Activated naive CD8-positive, alpha-beta T cell treated with anti-CD3 and anti-CD28 coated beads, Interleukin-2, amount 50 U/mL, for 24 hours (primary cell): ENCODE data around the gene KCTD1.

Source experiments
- ATAC-seq: fragments of 150-1000 bp; cut with Tn5 transposase; one replicate; pipeline ENCODE4 v1.10.0; 2021
- DNase-seq: peaks from one replicate; pipeline ENCODE4 v3.0.0; 2021
- H3K27ac Mint-ChIP-seq: one replicate; pipeline ENCODE4 v1.8.0; 2021; ENCODE audit warnings: mild to moderate bottlenecking, mixed read lengths
- H3K27me3 Mint-ChIP-seq: one replicate; pipeline ENCODE4 v1.8.0; 2021; ENCODE audit warnings: mixed read lengths
- H3K36me3 Mint-ChIP-seq: one replicate; pipeline ENCODE4 v1.8.0; 2021; ENCODE audit warnings: low read depth, mixed read lengths
- H3K4me1 Mint-ChIP-seq: one replicate; pipeline ENCODE4 v1.8.0; 2021; ENCODE audit warnings: mixed read lengths
- H3K4me3 Mint-ChIP-seq: one replicate; pipeline ENCODE4 v1.8.0; 2021; ENCODE audit warnings: mild to moderate bottlenecking, moderate library complexity, mixed read lengths
- H3K9me3 Mint-ChIP-seq: one replicate; pipeline ENCODE4 v1.8.0; 2021; ENCODE audit warnings: mixed read lengths

Gene KCTD1

DNA sequence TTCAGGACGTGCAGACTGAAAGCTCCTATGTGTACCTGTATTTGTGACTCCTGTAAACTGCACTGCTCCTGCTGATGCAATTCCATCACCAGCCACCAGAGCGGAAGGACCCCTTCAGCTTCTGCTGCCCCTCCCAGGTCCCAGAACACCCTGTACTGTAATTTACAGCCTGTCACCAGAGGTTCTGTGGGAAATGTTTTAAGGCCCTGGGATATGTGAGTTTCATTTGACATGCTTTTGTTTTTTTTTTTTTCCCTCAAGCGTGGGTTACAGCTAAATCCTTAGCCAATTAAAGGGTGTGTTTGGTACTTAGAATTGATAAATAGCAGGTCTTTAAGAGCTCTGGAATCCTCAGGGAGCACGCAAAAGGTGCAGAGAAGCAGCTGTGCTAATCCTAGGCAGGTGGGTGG, 79.4 kb downstream of the KCTD1 start:
- no peak overlapping the region for H3K27ac Mint-ChIP-seq
- H3K9me3 Mint-ChIP-seq, result no peaks in the 10 kb centered on the region
- no peaks in the 10 kb centered on the region for H3K27me3 Mint-ChIP-seq
- no peaks in the 10 kb centered on the region for H3K36me3 Mint-ChIP-seq
- DNase-seq (peak; percentile 12), ATAC-seq (no peak)
- no peak overlapping the region for H3K4me3 Mint-ChIP-seq
- no peaks in the 10 kb centered on the region for H3K4me1 Mint-ChIP-seq

DNA sequence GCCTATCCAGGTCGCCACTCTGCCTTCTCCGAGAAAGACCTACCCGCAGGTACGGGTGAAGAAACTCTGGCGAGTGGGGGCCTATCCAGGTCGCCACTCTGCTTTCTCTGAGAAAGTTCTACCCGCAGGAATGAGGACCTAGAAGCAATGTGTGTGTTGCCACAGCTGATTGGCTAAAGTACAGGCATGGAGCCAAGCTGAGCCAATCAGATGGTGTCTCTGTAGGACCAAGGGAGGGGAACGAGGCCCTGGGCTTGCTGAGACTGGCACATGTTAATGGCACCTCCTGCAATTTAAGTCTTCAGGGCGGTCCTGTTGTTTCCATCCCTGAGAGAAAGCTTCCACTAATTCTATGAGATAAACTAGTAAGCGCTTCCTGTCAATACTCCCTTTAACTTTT, 82.3 kb downstream of the KCTD1 start:
- H3K36me3 Mint-ChIP-seq, result no peaks in the 10 kb centered on the region
- no peak overlapping the region for H3K27ac Mint-ChIP-seq
- H3K4me3 Mint-ChIP-seq, result no peak overlapping the region
- no peaks in the 10 kb centered on the region for H3K27me3 Mint-ChIP-seq
- H3K4me1 Mint-ChIP-seq, result no peaks in the 10 kb centered on the region
- DNase-seq (no peak), ATAC-seq (no peak)
- no peaks in the 10 kb centered on the region for H3K9me3 Mint-ChIP-seq

DNA sequence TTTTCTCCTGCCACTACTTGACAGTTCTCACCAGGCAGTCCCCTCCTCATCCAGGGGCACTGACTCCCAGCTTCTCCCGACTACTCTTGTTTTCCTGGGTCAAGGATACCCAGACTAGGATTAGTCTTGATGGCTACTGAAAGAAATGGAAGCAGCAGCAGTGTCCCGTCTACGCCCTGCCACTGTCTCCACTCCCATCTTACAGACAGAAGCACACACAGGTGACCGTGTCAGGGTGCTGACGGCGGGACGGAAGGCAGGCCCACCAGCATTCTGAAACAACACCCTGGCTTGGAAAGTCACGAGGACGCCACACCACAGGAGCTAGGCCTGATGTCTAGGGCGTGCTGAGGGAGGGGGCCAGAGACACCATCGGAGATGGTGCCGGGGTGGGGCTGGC, 82.9 kb downstream of the KCTD1 start:
- Mint-ChIP-seq H3K27me3 (no peaks in the 10 kb centered on the region), H3K9me3 (no peaks in the 10 kb centered on the region), H3K4me3 (no peak overlapping the region), H3K27ac (no peak overlapping the region), H3K4me1 (no peaks in the 10 kb centered on the region), H3K36me3 (no peaks in the 10 kb centered on the region)
- ATAC-seq (no peak), DNase-seq (no peak)

DNA sequence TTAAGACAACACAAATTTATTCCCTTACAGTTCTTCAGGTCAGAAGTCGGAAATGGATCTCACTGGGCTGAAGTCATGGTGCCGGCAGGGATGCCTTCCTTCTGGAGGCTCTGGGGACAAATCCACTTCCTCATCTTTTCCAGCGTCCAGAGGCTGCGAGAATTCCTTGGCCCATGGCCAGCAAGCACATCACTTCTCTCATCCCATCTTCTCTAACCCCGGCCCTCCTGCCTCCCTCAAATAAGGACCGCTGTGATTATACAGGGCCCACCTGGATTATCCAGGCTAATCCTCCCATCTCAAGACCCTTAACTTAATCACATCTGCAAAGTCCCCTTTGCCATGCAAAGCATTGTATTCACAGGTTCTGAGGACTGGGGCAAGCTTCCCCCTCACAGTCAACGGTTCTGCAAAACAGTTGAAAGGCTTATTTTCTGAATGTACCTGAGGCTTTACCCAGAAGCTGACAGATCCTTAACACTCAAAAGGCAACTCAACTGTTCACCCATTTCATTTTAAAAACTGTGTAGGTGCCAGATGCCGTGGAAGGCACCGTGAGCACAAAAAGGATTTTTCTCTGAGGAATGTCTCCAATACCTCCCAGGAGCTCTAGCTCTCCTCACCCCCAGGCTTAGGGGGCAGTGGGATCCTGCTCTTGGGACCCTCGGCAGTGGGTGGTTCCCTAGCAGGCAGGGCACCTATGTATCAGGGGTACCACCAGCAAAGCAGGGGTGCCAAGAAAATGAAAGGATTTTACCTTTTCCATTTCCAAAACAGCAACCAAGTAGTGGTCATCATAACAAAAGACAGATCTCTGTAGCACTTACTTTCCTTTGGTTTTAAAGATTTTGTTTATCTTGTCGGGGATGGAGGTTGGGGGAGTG, 84.0 kb downstream of the KCTD1 start:
- no peaks in the 10 kb centered on the region for H3K9me3 Mint-ChIP-seq
- DNase-seq (no peak), ATAC-seq (no peak)
- no peaks in the 10 kb centered on the region for H3K27me3 Mint-ChIP-seq
- H3K36me3 Mint-ChIP-seq, result no peaks in the 10 kb centered on the region
- no peak overlapping the region for H3K4me3 Mint-ChIP-seq
- no peaks in the 10 kb centered on the region for H3K4me1 Mint-ChIP-seq
- H3K27ac Mint-ChIP-seq, result no peak overlapping the region

DNA sequence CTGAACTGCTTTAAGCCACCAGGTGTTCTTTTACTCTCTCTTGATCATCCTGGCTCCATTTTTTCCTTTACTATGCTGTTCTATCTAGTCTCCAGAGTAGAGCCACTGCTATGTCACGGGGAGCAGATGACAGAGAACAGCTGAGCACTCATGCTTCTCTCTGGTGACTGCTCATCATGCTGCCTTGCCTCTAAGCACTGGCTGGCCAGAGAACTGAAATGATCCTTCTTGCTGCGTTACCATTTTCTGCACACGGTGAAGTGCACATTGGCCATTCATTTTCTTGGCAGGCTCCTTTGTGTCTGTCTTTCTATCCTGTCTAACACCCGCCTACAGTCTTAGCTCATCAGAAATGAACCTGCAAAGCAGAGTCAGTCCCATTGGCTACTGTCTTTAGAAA, 86.0 kb downstream of the KCTD1 start:
- peaks cover 8% of the 10 kb centered on the region for H3K4me1 Mint-ChIP-seq
- H3K9me3 Mint-ChIP-seq, result no peaks in the 10 kb centered on the region
- H3K27ac Mint-ChIP-seq, result no peak overlapping the region
- H3K27me3 Mint-ChIP-seq, result no peaks in the 10 kb centered on the region
- DNase-seq (no peak), ATAC-seq (no peak)
- no peak overlapping the region for H3K4me3 Mint-ChIP-seq
- H3K36me3 Mint-ChIP-seq, result no peaks in the 10 kb centered on the region

DNA sequence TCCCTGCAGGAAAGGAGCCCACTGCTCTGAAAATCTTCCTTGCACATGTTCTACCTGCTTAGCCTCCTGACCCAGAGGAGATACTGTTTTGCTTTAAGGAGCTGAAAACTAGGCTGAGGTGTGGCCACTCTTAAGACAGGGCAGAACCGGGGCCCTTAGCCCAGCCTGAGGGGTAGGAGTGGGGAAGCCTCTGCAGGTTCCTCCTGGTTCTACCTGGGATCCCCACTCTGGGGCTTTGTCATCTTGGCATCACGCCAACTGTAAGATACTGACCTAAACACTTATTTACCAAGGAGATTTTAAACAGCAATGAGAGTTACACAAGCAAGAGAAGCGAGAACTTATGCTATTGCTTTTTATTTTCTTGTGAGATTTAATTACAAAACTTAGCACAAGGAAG, 86.9 kb downstream of the KCTD1 start:
- ATAC-seq (no peak), DNase-seq (no peak)
- Mint-ChIP-seq H3K36me3 (no peaks in the 10 kb centered on the region), H3K9me3 (no peaks in the 10 kb centered on the region), H3K27ac (no peak overlapping the region), H3K27me3 (no peaks in the 10 kb centered on the region), H3K4me1 (peaks cover 8% of the 10 kb centered on the region), H3K4me3 (no peak overlapping the region)

DNA sequence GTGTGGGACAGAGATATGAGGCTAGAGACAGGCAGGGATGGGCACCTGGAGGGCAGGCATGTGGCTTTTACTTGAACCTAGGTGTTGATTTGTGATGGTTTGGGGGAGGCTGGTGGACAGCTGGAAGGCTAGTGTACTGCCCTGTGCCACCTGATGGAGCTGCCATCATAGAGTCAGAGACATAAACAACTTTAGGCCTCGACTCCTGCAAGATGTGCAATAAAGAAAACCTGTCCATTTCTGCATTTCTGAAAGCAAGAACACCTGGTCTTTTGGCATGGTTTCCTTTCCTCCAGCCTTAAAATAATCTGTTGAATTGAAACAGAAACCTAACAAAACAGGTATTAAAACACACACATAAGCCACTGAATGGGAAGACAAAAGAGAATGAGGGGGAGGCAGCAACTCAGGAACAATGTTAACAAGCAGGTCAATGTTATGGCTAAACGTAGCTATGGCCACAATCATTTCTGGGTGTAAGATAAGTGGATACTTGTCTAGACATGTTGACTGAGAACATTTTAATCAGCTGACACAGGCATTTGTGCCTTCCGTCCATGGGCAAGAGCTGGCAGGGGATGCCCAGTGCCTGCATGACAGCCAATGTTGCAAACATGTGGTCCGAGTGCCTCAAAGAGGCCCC, 87.8 kb downstream of the KCTD1 start:
- peaks cover 8% of the 10 kb centered on the region for H3K4me1 Mint-ChIP-seq
- no peak for ATAC-seq
- no peaks in the 10 kb centered on the region for H3K36me3 Mint-ChIP-seq
- H3K27me3 Mint-ChIP-seq, result no peaks in the 10 kb centered on the region
- no peak for DNase-seq
- H3K4me3 Mint-ChIP-seq, result no peak overlapping the region
- no peak overlapping the region for H3K27ac Mint-ChIP-seq
- no peaks in the 10 kb centered on the region for H3K9me3 Mint-ChIP-seq

DNA sequence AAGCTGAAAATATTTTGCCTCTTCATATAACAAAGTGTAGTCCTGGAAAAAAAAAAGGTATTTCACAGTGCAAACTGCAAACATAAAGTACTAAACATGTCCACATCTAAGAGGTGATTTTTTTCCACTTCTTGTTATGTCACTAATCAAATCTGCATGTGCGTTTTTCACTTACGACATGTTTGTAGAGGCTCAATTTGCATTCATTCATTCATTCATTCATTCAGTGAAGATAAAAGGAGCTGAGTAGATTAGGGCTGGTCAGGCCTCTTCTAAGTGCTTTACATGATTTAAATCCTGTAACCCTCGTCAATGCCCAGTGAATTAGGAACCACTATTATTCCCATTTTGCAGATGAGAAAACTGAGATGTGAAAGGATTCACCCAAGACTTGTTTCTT, 88.5 kb downstream of the KCTD1 start:
- H3K4me3 Mint-ChIP-seq, result no peak overlapping the region

DNA sequence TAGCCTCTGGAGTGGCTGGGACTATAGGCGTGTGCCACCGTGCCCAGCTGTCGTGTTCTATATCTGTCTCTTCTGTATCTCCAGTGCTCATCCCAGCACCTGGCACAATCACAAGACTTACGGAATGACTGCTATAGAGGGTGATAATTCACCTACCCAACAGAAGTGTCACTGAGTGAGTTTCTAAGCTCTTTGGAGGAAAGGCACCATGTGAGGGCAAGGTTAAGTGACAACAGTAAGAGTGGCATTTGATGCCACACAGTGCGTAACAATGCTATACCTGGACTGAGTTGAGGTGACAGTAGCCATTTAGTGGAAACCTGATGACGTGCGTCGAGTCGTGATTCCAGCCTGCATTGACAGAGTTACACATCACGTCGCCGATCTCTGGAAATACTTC, 89.0 kb downstream of the KCTD1 start:
- no peak for DNase-seq
- H3K9me3 Mint-ChIP-seq, result no peaks in the 10 kb centered on the region
- no peak for ATAC-seq
- H3K27me3 Mint-ChIP-seq, result no peaks in the 10 kb centered on the region
- H3K27ac Mint-ChIP-seq, result no peak overlapping the region
- peaks cover 2% of the 10 kb centered on the region for H3K36me3 Mint-ChIP-seq
- H3K4me3 Mint-ChIP-seq, result no peak overlapping the region
- H3K4me1 Mint-ChIP-seq, result peaks cover 8% of the 10 kb centered on the region

More for the DNA sequence above, 88.5 kb downstream of the KCTD1 start:
- DNase-seq (no peak), ATAC-seq (no peak)
- H3K27me3 Mint-ChIP-seq, result no peaks in the 10 kb centered on the region
- no peak overlapping the region for H3K27ac Mint-ChIP-seq
- H3K9me3 Mint-ChIP-seq, result no peaks in the 10 kb centered on the region
- peaks cover 8% of the 10 kb centered on the region for H3K4me1 Mint-ChIP-seq
- H3K36me3 Mint-ChIP-seq, result no peaks in the 10 kb centered on the region

DNA sequence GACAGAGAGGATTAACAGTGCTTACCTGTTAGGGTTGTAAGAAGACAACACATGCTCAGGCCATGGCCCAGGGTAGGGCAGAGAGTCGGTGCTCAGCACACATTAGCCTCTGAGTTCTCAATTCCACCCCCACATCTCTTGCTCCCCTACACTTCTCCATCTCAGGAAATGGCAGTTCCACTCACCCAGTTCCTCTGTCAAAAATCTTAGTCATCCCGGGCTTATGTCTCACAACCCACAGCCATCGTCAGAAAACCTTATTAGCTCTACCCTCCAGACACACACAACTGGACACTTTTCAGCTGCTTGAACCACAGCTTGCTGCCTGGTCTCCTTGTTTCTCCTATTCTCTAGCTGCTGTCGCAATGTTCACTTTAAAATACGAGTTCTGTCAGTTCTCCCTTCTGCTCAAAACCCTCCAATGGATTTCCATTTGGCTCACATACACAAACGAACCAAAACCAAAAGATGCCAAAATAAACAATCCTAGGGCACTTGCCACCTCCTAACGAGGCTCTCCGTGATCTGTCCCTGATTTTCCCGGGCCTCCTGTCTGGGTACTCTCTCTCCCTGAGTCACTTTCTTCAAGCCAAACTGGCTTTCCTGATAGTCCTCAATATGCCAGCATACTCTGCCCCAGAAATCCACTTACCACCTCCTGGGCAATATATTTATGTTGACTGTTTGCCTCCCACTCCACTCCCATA, 89.7 kb downstream of the KCTD1 start:
- Mint-ChIP-seq H3K36me3 (peaks cover 3% of the 10 kb centered on the region), H3K9me3 (no peaks in the 10 kb centered on the region), H3K4me1 (peaks cover 8% of the 10 kb centered on the region), H3K27me3 (no peaks in the 10 kb centered on the region), H3K4me3 (no peak overlapping the region), H3K27ac (peak overlapping the region; percentile 41)
- ATAC-seq (peak; percentile 75), DNase-seq (no peak)

DNA sequence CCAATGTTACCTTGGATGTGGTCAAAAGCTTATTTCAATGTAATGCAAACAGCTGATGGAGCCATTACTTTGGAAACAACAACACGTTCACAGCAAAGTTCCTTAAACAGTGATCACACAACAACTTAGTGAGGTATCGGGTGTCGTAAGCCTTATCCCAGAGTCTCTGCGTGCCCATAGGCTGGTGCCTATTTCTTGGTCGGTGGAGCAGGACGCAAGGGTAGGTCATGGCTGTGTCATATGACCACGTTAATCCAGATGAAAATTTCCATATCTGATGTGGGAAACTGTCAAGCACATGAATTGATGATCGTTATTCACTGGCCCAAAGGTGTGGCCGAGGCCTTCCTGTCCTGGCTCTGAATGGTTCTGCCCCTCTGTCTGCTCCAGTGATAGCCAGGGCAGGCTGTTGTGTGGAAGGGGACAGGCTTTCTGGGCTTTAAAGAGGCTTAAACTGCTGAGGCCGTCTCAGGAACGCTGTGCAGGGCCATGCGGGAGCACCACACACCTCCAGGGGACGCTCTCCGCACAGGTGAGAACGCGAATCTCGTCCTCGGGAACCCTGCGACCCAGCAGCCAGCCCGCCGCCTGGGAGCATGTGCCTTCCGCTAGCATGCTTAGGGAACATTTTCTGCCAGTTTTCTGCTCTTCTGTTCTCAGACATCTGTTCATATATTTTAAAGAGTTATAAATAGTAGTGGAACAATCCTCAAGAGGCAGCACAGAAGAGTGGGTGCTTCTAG, 90.6 kb downstream of the KCTD1 start:
- H3K4me1 Mint-ChIP-seq, result peaks cover 8% of the 10 kb centered on the region
- ATAC-seq, result no peak
- H3K9me3 Mint-ChIP-seq, result no peaks in the 10 kb centered on the region
- no peak for DNase-seq
- H3K27me3 Mint-ChIP-seq, result no peaks in the 10 kb centered on the region
- H3K36me3 Mint-ChIP-seq, result peaks cover 3% of the 10 kb centered on the region
- H3K4me3 Mint-ChIP-seq, result no peak overlapping the region
- H3K27ac Mint-ChIP-seq, result no peak overlapping the region

DNA sequence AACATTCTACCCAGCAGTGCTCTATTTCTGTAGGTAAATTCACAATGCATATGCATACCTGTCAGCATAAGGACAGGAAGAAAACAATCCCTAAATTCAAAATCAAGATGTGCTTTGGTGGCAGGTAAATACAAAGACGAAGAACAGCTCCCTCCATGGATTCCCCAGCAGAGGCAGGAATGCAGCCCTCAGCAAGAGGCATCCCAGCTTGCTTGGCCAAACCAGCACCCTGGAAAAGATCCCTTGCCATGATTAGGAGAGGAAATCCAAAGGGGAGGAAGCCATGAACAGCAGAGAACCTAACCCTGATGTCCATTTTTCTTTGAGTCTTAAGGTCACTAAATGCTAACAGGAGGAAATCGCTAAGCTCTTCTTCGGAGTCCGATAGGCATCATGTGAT, 91.2 kb downstream of the KCTD1 start:
- Mint-ChIP-seq H3K9me3 (no peaks in the 10 kb centered on the region), H3K27ac (no peak overlapping the region), H3K4me3 (no peak overlapping the region), H3K4me1 (peaks cover 8% of the 10 kb centered on the region), H3K36me3 (peaks cover 3% of the 10 kb centered on the region), H3K27me3 (no peaks in the 10 kb centered on the region)
- DNase-seq (no peak), ATAC-seq (no peak)

DNA sequence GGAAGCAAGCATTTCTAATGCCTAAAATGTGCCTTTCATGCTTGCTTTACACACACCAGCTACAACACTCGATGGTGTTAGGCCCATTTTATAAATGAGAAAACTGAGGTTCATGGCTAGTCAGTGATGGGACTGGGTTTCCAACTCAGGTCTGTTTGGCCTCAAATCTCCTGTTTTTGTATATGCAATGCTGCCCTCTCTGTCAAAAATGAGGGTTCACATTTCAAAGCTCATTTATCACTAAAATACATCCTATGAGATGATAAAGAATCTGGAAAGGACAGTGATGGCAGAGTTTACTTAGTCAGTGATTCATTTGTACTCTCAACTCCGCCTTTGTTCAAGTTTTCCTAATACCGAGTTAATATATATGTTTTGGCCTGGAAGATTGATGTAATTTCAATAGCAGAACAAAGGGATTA, 92.3 kb downstream of the KCTD1 start:
- H3K4me3 Mint-ChIP-seq, result no peak overlapping the region
- no peak for ATAC-seq
- peaks cover 3% of the 10 kb centered on the region for H3K36me3 Mint-ChIP-seq

DNA sequence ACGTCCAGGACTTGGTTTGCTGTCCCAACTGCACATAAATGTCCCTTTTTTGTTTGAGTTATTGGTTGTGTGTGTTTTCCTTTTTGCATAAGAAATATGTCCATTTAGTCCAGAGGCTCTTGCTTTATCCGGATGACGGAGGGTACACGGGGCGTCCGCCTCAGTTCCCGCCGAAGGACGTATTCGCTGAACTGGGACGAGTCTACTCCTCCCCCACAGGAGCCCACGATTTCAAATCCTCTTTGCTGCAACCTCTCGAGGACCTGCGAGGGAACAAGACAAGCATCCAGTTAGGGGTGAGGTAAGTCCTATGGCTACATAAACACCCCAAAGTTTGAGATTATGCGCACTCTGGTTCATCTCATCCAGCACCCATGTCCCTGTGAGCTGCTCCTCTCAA, 92.7 kb downstream of the KCTD1 start:
- no peak for ATAC-seq
- Mint-ChIP-seq H3K9me3 (no peaks in the 10 kb centered on the region), H3K4me3 (no peak overlapping the region), H3K27me3 (peaks cover 2% of the 10 kb centered on the region), H3K4me1 (peaks cover 8% of the 10 kb centered on the region), H3K27ac (no peak overlapping the region), H3K36me3 (peaks cover 3% of the 10 kb centered on the region)
- DNase-seq, result no peak

More for the DNA sequence above, 92.3 kb downstream of the KCTD1 start:
- Mint-ChIP-seq H3K27me3 (peaks cover under 1% of the 10 kb centered on the region), H3K27ac (no peak overlapping the region), H3K9me3 (no peaks in the 10 kb centered on the region), H3K4me1 (peaks cover 8% of the 10 kb centered on the region)
- no peak for DNase-seq
